ENCODE results near the gene GJC2. TPM values are rescaled to one million over a fixed set of nuclear protein-coding genes. Genes with fewer than 3 reads are reported as not detected.

The GJC2 gene
- total and polyA plus RNA-seq, 10 of the 15 experiments (the other 5 are each of a cell fraction or from before 2014, with no cell fraction given): 0.04 to 0.44 (median 0.07) TPM; not detected in 4

GRCh38 chr1:228207851-228208821 lies 58.4 kb downstream of the GJC2 start, which contains the start of gene OBSCN:
TSS of gene OBSCN (plus strand) at chr1:228208044. CDS start at chr1:228211784, 3,740 bp downstream.
- H3K9ac ChIP-seq (ENCODE audit: control insufficient read depth, insufficient read depth, low read length): no peak within 1 kb of the TSS
- RAD21 ChIA-PET (ENCODE audit: unreplicated experiment): no interaction called here
- H3K27me3 ChIP-seq (replicated peaks in 1 of 2; ENCODE audit: control insufficient read depth in 2 of 2, insufficient read depth in 2 of 2, low read length in 1 of 2): no peaks in the 10 kb centered on the region; a peak in 2 of 4 replicates
- in situ Hi-C loops (cut with MboI) (no loop called here), intact Hi-C loops (cut with micrococcal nuclease; ENCODE audit: unreplicated experiment) (no loop called here)
- no peak within 1 kb of the TSS for H3K4me2 ChIP-seq (ENCODE audit: control insufficient read depth, insufficient read depth)
- no peaks in the 10 kb centered on the region for H3K4me1 ChIP-seq (ENCODE audit: control insufficient read depth, insufficient read depth, low read length)
- POLR2A ChIA-PET: no interaction called here
- H3K4me3 ChIP-seq: no peak within 1 kb of the TSS
- CTCF ChIA-PET: interaction anchor here (1.0 kb wide), 1 partner anchor 29 kb away, joined by 3 read pairs; no protein-coding TSS in a partner anchor
- H2AFZ ChIP-seq (ENCODE audit: control insufficient read depth, low read depth, low read length): no peak within 1 kb of the TSS
- H4K20me1 ChIP-seq (ENCODE audit: control insufficient read depth, insufficient read depth): no peaks in the 10 kb centered on the region
- DNase-seq (ENCODE audit: low read depth, low spot score): no peak
- TF ChIP-seq ETV6 (conservative IDR thresholded peaks at IDR 0.05 in 1 of 2, IDR thresholded peaks at IDR 0.05 in 1 of 2; ENCODE audit: borderline replicate concordance in 1 of 2, low read depth in 1 of 2) (no peak), KAT2A (conservative IDR thresholded peaks at IDR 0.05; ENCODE audit: control insufficient read depth, low read depth, low read length) (no peak), RBBP5 (conservative IDR thresholded peaks at IDR 0.05) (no peak), ZNF384 (IDR thresholded peaks at IDR 0.05; ENCODE audit: borderline replicate concordance, low read depth, low read length) (no peak), USF1 (IDR thresholded peaks at IDR 0.05; ENCODE audit: borderline replicate concordance, extremely low read length, insufficient read depth, low read depth, low read length) (no peak), POLR2AphosphoS2 (IDR thresholded peaks at IDR 0.05; ENCODE audit: low read depth, low read length) (no peak), FOXM1 (IDR thresholded peaks at IDR 0.05; ENCODE audit: low read depth, low read length) (no peak)
- no peaks in the 10 kb centered on the region for H3K79me2 ChIP-seq (ENCODE audit: control insufficient read depth, insufficient read depth, low read length)
- SMC1A ChIA-PET (ENCODE audit: uncharacterized antibody, unreplicated experiment): no interaction called here
- no peak for ATAC-seq
- no peaks in the 10 kb centered on the region for H3K36me3 ChIP-seq (ENCODE audit: control insufficient read depth in 2 of 2, insufficient read depth in 2 of 2, low read length in 1 of 2)
- no TSS peak for BruUV-seq (replicated peaks)
- H3K27ac ChIP-seq (ENCODE audit: control insufficient read depth, insufficient read depth): no peak within 1 kb of the TSS
- 39% methylated on average over 29 of the region's 30 CpGs for WGBS (ENCODE audit: insufficient coverage, insufficient replicate concordance, low lambda C conversion rate, missing lambda C conversion rate)
- no peak for FAIRE-seq
- no peaks in the 10 kb centered on the region; the same call in 2 of the 3 replicates for H3K9me3 ChIP-seq (replicated peaks; ENCODE audit: control insufficient read depth, insufficient read depth, low read length)
